ENCODE measurements around the gene OOSP2.

GRCh38 chr11:60029015-60029632 lies 11.1 kb upstream of the OOSP2 start:
- TF ChIP-seq CTCF (conservative IDR thresholded peaks at IDR 0.05 in 1 of 2, IDR thresholded peaks at IDR 0.05 in 1 of 2; ENCODE audit: low read depth in 1 of 2, low read length in 2 of 2) (no peak), EZH2 (IDR thresholded peaks at IDR 0.05; ENCODE audit: low read length, missing control alignments) (no peak)
